Activated CD4-positive, CD25-positive, alpha-beta regulatory T cell treated with anti-CD3 and anti-CD28 coated beads, Interleukin-2, amount 50 U/mL, for 24 hours (primary cell): ENCODE data around the gene SPIN2A.
"Not testable (repeated sequence)": the region's sequence is repeated elsewhere in the genome, so short reads cannot be mapped to it uniquely, and the experiment has no call there.

Source experiments
- ATAC-seq, 2 donors: fragments of 150-1000 bp; cut with Tn5 transposase; one replicate each; pipeline ENCODE4 v1.10.0; 2021; ENCODE audit warnings: mild to moderate bottlenecking in 1 of 2, moderate library complexity in 1 of 2

The SPIN2A gene

GRCh38 chrX:57137073-57137472 lies at the start of gene SPIN2A:
TSS of gene SPIN2A (minus strand) at chrX:57137397. CDS start at chrX:57136597, 800 bp downstream.
- not testable (repeated sequence) for ATAC-seq

- ATAC-seq = no peak
Observed at GRCh38 chrX:57178605-57179004, 41.4 kb upstream of the SPIN2A start.

GRCh38 chrX:57177070-57177469 lies 39.9 kb upstream of the SPIN2A start:
- ATAC-seq = no peak

- ATAC-seq = no peak
Observed at GRCh38 chrX:57172544-57172943, 35.3 kb upstream of the SPIN2A start.

GRCh38 chrX:57156397-57157049 lies 19.3 kb upstream of the SPIN2A start:
- ATAC-seq = no peak

GRCh38 chrX:57155171-57155570 lies 18.0 kb upstream of the SPIN2A start:
- ATAC-seq = no peak

- not testable (repeated sequence) for ATAC-seq
Observed at GRCh38 chrX:57152222-57152621, 15.0 kb upstream of the SPIN2A start.

- no peak for ATAC-seq
Observed at GRCh38 chrX:57138674-57139073, 1.5 kb upstream of the SPIN2A start.

- no peak for ATAC-seq
Observed at GRCh38 chrX:57137501-57137900, 304 bp upstream of the SPIN2A start.

- ATAC-seq = not testable (repeated sequence)
Observed at GRCh38 chrX:57136589-57136988, 608 bp downstream of the SPIN2A start.

- ATAC-seq = no peak
Observed at GRCh38 chrX:57135287-57135686, 1.9 kb downstream of the SPIN2A start.

GRCh38 chrX:57134702-57135101 lies 2.5 kb downstream of the SPIN2A start:
- no peak for ATAC-seq

GRCh38 chrX:57133706-57134105 lies 3.5 kb downstream of the SPIN2A start:
- ATAC-seq = no peak

GRCh38 chrX:57133284-57133683 lies 3.9 kb downstream of the SPIN2A start:
- not testable (repeated sequence) for ATAC-seq

- ATAC-seq = no peak
Observed at GRCh38 chrX:57132046-57132445, 5.2 kb downstream of the SPIN2A start.

- no peak for ATAC-seq
Observed at GRCh38 chrX:57121816-57122215, 15.4 kb downstream of the SPIN2A start.

- peak; percentile 99 to 100 for ATAC-seq
Observed at GRCh38 chrX:57121162-57121755, 15.9 kb downstream of the SPIN2A start, which contains the start of gene SPIN2B. TSS of gene SPIN2B (minus strand) at chrX:57121548.

GRCh38 chrX:57120619-57121161 lies 16.5 kb downstream of the SPIN2A start:
- ATAC-seq = not testable (repeated sequence)

- ATAC-seq = no peak
Observed at GRCh38 chrX:57119416-57119815, 17.8 kb downstream of the SPIN2A start.

GRCh38 chrX:57117566-57117965 lies 19.6 kb downstream of the SPIN2A start:
- ATAC-seq = not testable (repeated sequence)

- ATAC-seq = no peak
Observed at GRCh38 chrX:57104921-57105398, 32.2 kb downstream of the SPIN2A start.

- no peak for ATAC-seq
Observed at GRCh38 chrX:57104406-57104805, 32.8 kb downstream of the SPIN2A start.

- no peak for ATAC-seq
Observed at GRCh38 chrX:57103489-57103888, 33.7 kb downstream of the SPIN2A start.

- not testable (repeated sequence) for ATAC-seq
Observed at GRCh38 chrX:57102918-57103317, 34.3 kb downstream of the SPIN2A start.
